ENCODE measurements around the gene PIGA.
A peak's percentile ranks its signal among the peaks of the same experiment; 100 is the strongest.

PIGA gene

GRCh38 chrX:15345976-15346375 is 10.7 kb upstream of the PIGA start:
- Histone ChIP-seq H3K4me3 (ENCODE audit: low read depth, low read length) (no peak overlapping the region), H3K27me3 (ENCODE audit: control insufficient read depth, insufficient read depth, low read length) (peaks cover 23% of the 10 kb centered on the region), H3K9ac (ENCODE audit: low read depth, low read length) (no peak overlapping the region), H3K9me3 (ENCODE audit: control insufficient read depth, insufficient read depth, low read length) (no peaks in the 10 kb centered on the region), H3K4me1 (ENCODE audit: control insufficient read depth, insufficient read depth, low read length) (peaks cover 2% of the 10 kb centered on the region), H3K36me3 (ENCODE audit: control insufficient read depth, insufficient read depth, low read length) (no peaks in the 10 kb centered on the region)

- Histone ChIP-seq H3K4me1 (ENCODE audit: control insufficient read depth, insufficient read depth, low read length) (peaks cover 2% of the 10 kb centered on the region), H3K9me3 (ENCODE audit: control insufficient read depth, insufficient read depth, low read length) (no peaks in the 10 kb centered on the region), H3K9ac (ENCODE audit: low read depth, low read length) (no peak overlapping the region), H3K4me3 (ENCODE audit: low read depth, low read length) (no peak overlapping the region), H3K27me3 (ENCODE audit: control insufficient read depth, insufficient read depth, low read length) (peaks cover 29% of the 10 kb centered on the region), H3K36me3 (ENCODE audit: control insufficient read depth, insufficient read depth, low read length) (no peaks in the 10 kb centered on the region)
These were observed 8.8 kb upstream of the PIGA start for GRCh38 chrX:15344106-15344505.

GRCh38 chrX:15343075-15343476 is 7.8 kb upstream of the PIGA start:
- H3K36me3 ChIP-seq (ENCODE audit: control insufficient read depth, insufficient read depth, low read length), result no peaks in the 10 kb centered on the region
- H3K4me1 ChIP-seq (ENCODE audit: control insufficient read depth, insufficient read depth, low read length), result peaks cover 2% of the 10 kb centered on the region
- peaks cover 29% of the 10 kb centered on the region for H3K27me3 ChIP-seq (ENCODE audit: control insufficient read depth, insufficient read depth, low read length)
- no peak overlapping the region for H3K4me3 ChIP-seq (ENCODE audit: low read depth, low read length)
- no peak overlapping the region for H3K9ac ChIP-seq (ENCODE audit: low read depth, low read length)
- no peaks in the 10 kb centered on the region for H3K9me3 ChIP-seq (ENCODE audit: control insufficient read depth, insufficient read depth, low read length)

- peaks cover 25% of the 10 kb centered on the region for H3K27me3 ChIP-seq (ENCODE audit: control insufficient read depth, insufficient read depth, low read length)
- peaks cover 2% of the 10 kb centered on the region for H3K4me1 ChIP-seq (ENCODE audit: control insufficient read depth, insufficient read depth, low read length)
- no peak overlapping the region for H3K4me3 ChIP-seq (ENCODE audit: low read depth, low read length)
- H3K9ac ChIP-seq (ENCODE audit: low read depth, low read length), result no peak overlapping the region
- no peaks in the 10 kb centered on the region for H3K36me3 ChIP-seq (ENCODE audit: control insufficient read depth, insufficient read depth, low read length)
- H3K9me3 ChIP-seq (ENCODE audit: control insufficient read depth, insufficient read depth, low read length), result no peaks in the 10 kb centered on the region
These were observed 5.5 kb upstream of the PIGA start for GRCh38 chrX:15340867-15341266.

GRCh38 chrX:15336023-15336413 is 695 bp upstream of the PIGA start:
- Histone ChIP-seq H3K27me3 (ENCODE audit: control insufficient read depth, insufficient read depth, low read length) (peaks cover 6% of the 10 kb centered on the region), H3K9ac (ENCODE audit: low read depth, low read length) (no peak overlapping the region), H3K9me3 (ENCODE audit: control insufficient read depth, insufficient read depth, low read length) (no peaks in the 10 kb centered on the region), H3K4me3 (ENCODE audit: low read depth, low read length) (peak overlapping the region; percentile 54), H3K36me3 (ENCODE audit: control insufficient read depth, insufficient read depth, low read length) (no peaks in the 10 kb centered on the region), H3K4me1 (ENCODE audit: control insufficient read depth, insufficient read depth, low read length) (no peaks in the 10 kb centered on the region)

GRCh38 chrX:15334561-15334960 is 762 bp downstream of the PIGA start:
- H3K27me3 ChIP-seq (ENCODE audit: control insufficient read depth, insufficient read depth, low read length), result peaks cover 2% of the 10 kb centered on the region
- H3K36me3 ChIP-seq (ENCODE audit: control insufficient read depth, insufficient read depth, low read length), result no peaks in the 10 kb centered on the region
- no peak overlapping the region for H3K9ac ChIP-seq (ENCODE audit: low read depth, low read length)
- H3K4me1 ChIP-seq (ENCODE audit: control insufficient read depth, insufficient read depth, low read length), result no peaks in the 10 kb centered on the region
- H3K9me3 ChIP-seq (ENCODE audit: control insufficient read depth, insufficient read depth, low read length), result no peaks in the 10 kb centered on the region
- peak overlapping the region; percentile 84 for H3K4me3 ChIP-seq (ENCODE audit: low read depth, low read length)

GRCh38 chrX:15328821-15329220 is 6.5 kb downstream of the PIGA start:
- Histone ChIP-seq H3K9ac (ENCODE audit: low read depth, low read length) (no peak overlapping the region), H3K9me3 (ENCODE audit: control insufficient read depth, insufficient read depth, low read length) (no peaks in the 10 kb centered on the region), H3K4me1 (ENCODE audit: control insufficient read depth, insufficient read depth, low read length) (no peaks in the 10 kb centered on the region), H3K36me3 (ENCODE audit: control insufficient read depth, insufficient read depth, low read length) (no peaks in the 10 kb centered on the region), H3K27me3 (ENCODE audit: control insufficient read depth, insufficient read depth, low read length) (no peaks in the 10 kb centered on the region), H3K4me3 (ENCODE audit: low read depth, low read length) (no peak overlapping the region)

GRCh38 chrX:15328131-15328530 is 7.2 kb downstream of the PIGA start:
- no peaks in the 10 kb centered on the region for H3K36me3 ChIP-seq (ENCODE audit: control insufficient read depth, insufficient read depth, low read length)
- H3K4me3 ChIP-seq (ENCODE audit: low read depth, low read length), result no peak overlapping the region
- no peaks in the 10 kb centered on the region for H3K4me1 ChIP-seq (ENCODE audit: control insufficient read depth, insufficient read depth, low read length)
- no peaks in the 10 kb centered on the region for H3K27me3 ChIP-seq (ENCODE audit: control insufficient read depth, insufficient read depth, low read length)
- H3K9me3 ChIP-seq (ENCODE audit: control insufficient read depth, insufficient read depth, low read length), result no peaks in the 10 kb centered on the region
- no peak overlapping the region for H3K9ac ChIP-seq (ENCODE audit: low read depth, low read length)

GRCh38 chrX:15322472-15322871 is 12.9 kb downstream of the PIGA start:
- H3K9ac ChIP-seq (ENCODE audit: low read depth, low read length), result no peak overlapping the region
- no peaks in the 10 kb centered on the region for H3K27me3 ChIP-seq (ENCODE audit: control insufficient read depth, insufficient read depth, low read length)
- no peak overlapping the region for H3K4me3 ChIP-seq (ENCODE audit: low read depth, low read length)
- no peaks in the 10 kb centered on the region for H3K36me3 ChIP-seq (ENCODE audit: control insufficient read depth, insufficient read depth, low read length)
- no peaks in the 10 kb centered on the region for H3K4me1 ChIP-seq (ENCODE audit: control insufficient read depth, insufficient read depth, low read length)
- no peaks in the 10 kb centered on the region for H3K9me3 ChIP-seq (ENCODE audit: control insufficient read depth, insufficient read depth, low read length)

- H3K4me3 ChIP-seq (ENCODE audit: low read depth, low read length), result no peak overlapping the region
- H3K9ac ChIP-seq (ENCODE audit: low read depth, low read length), result no peak overlapping the region
- H3K4me1 ChIP-seq (ENCODE audit: control insufficient read depth, insufficient read depth, low read length), result no peaks in the 10 kb centered on the region
- H3K36me3 ChIP-seq (ENCODE audit: control insufficient read depth, insufficient read depth, low read length), result no peaks in the 10 kb centered on the region
- no peaks in the 10 kb centered on the region for H3K27me3 ChIP-seq (ENCODE audit: control insufficient read depth, insufficient read depth, low read length)
- no peaks in the 10 kb centered on the region for H3K9me3 ChIP-seq (ENCODE audit: control insufficient read depth, insufficient read depth, low read length)
These were observed 13.3 kb downstream of the PIGA start for GRCh38 chrX:15322072-15322471.

GRCh38 chrX:15321447-15321846 is 13.9 kb downstream of the PIGA start:
- no peak overlapping the region for H3K9ac ChIP-seq (ENCODE audit: low read depth, low read length)
- H3K4me3 ChIP-seq (ENCODE audit: low read depth, low read length), result no peak overlapping the region
- H3K27me3 ChIP-seq (ENCODE audit: control insufficient read depth, insufficient read depth, low read length), result no peaks in the 10 kb centered on the region
- H3K4me1 ChIP-seq (ENCODE audit: control insufficient read depth, insufficient read depth, low read length), result no peaks in the 10 kb centered on the region
- H3K36me3 ChIP-seq (ENCODE audit: control insufficient read depth, insufficient read depth, low read length), result no peaks in the 10 kb centered on the region
- no peaks in the 10 kb centered on the region for H3K9me3 ChIP-seq (ENCODE audit: control insufficient read depth, insufficient read depth, low read length)

- Histone ChIP-seq H3K27me3 (ENCODE audit: control insufficient read depth, insufficient read depth, low read length) (no peaks in the 10 kb centered on the region), H3K4me1 (ENCODE audit: control insufficient read depth, insufficient read depth, low read length) (no peaks in the 10 kb centered on the region), H3K9ac (ENCODE audit: low read depth, low read length) (no peak overlapping the region), H3K36me3 (ENCODE audit: control insufficient read depth, insufficient read depth, low read length) (no peaks in the 10 kb centered on the region), H3K9me3 (ENCODE audit: control insufficient read depth, insufficient read depth, low read length) (no peaks in the 10 kb centered on the region), H3K4me3 (ENCODE audit: low read depth, low read length) (no peak overlapping the region)
These were observed 15.0 kb downstream of the PIGA start for GRCh38 chrX:15320297-15320696.

GRCh38 chrX:15319075-15319474 is 16.2 kb downstream of the PIGA start:
- H3K27me3 ChIP-seq (ENCODE audit: control insufficient read depth, insufficient read depth, low read length), result no peaks in the 10 kb centered on the region
- no peak overlapping the region for H3K9ac ChIP-seq (ENCODE audit: low read depth, low read length)
- no peak overlapping the region for H3K4me3 ChIP-seq (ENCODE audit: low read depth, low read length)
- no peaks in the 10 kb centered on the region for H3K36me3 ChIP-seq (ENCODE audit: control insufficient read depth, insufficient read depth, low read length)
- H3K4me1 ChIP-seq (ENCODE audit: control insufficient read depth, insufficient read depth, low read length), result no peaks in the 10 kb centered on the region
- H3K9me3 ChIP-seq (ENCODE audit: control insufficient read depth, insufficient read depth, low read length), result no peaks in the 10 kb centered on the region

Measured in iPS-15b (cell line).